HepG2 (cell line): Measurements from ENCODE around the gene TMBIM6. TPM values are rescaled to one million over a fixed set of nuclear protein-coding genes. Genes with fewer than 3 reads are reported as not detected.

ENCODE experiments used
- ATF1 ChIP-seq: IDR thresholded peaks from 2 replicates; pipeline ENCODE4 v1.6.1; 2016; ENCODE audit warnings: mild to moderate bottlenecking, control low read depth
- CC2D1A ChIP-seq: sonication (generic); formaldehyde crosslinking; IDR thresholded peaks from 2 replicates; pipeline ENCODE4 v1.8.1; 2023; ENCODE audit warnings: mild to moderate bottlenecking, missing genetic modification reagents
- EP300 ChIP-seq, 3 experiments: sonication (generic) in 1 of 3; formaldehyde crosslinking in 1 of 3; IDR thresholded peaks; 2 replicates each; pipeline versions ENCODE4 v1.5.1 to v1.6.1; 2011 to 2020; ENCODE audit warnings: low read depth in 2 of 3, low read length in 2 of 3, borderline replicate concordance in 1 of 3, improper control_type of control experiment in 1 of 3, mild to moderate bottlenecking in 1 of 3, missing genetic modification reagents in 1 of 3, moderate library complexity in 1 of 3
- ERF ChIP-seq: IDR thresholded peaks from 2 replicates; pipeline ENCODE4 v1.6.1; 2018; ENCODE audit warnings: missing biosample characterization, missing genetic modification reagents
- HNF4A ChIP-seq: sonication (generic); formaldehyde crosslinking; IDR thresholded peaks from 2 replicates; pipeline ENCODE4 v1.4.0; 2020; ENCODE audit warnings: missing genetic modification reagents
- JUN ChIP-seq: sonication (generic); formaldehyde crosslinking; IDR thresholded peaks from 2 replicates; pipeline ENCODE4 v1.4.0; 2020; ENCODE audit warnings: mild to moderate bottlenecking, missing genetic modification reagents
- KLF12 ChIP-seq: sonication (generic); formaldehyde crosslinking; IDR thresholded peaks from 2 replicates; pipeline ENCODE4 v1.4.0; 2020; ENCODE audit warnings: missing genetic modification reagents, borderline replicate concordance
- KLF6 ChIP-seq: IDR thresholded peaks from 2 replicates; pipeline ENCODE4 v1.8.0; 2016; ENCODE audit warnings: missing biosample characterization, missing genetic modification reagents
- MAF1 ChIP-seq: sonication (generic); formaldehyde crosslinking; IDR thresholded peaks from 2 replicates; pipeline ENCODE4 v1.5.0; 2020; ENCODE audit warnings: missing genetic modification reagents, borderline replicate concordance
- NR1H2 ChIP-seq: sonication (generic); formaldehyde crosslinking; IDR thresholded peaks from 2 replicates; pipeline ENCODE4 v1.8.1; 2022; ENCODE audit warnings: low read depth, missing genetic modification reagents, borderline replicate concordance
- PAX8 ChIP-seq: sonication (generic); formaldehyde crosslinking; IDR thresholded peaks from 2 replicates; pipeline ENCODE4 v1.8.0; 2022; ENCODE audit warnings: mild to moderate bottlenecking, missing genetic modification reagents, borderline replicate concordance
- RCOR2 ChIP-seq: IDR thresholded peaks from 2 replicates; pipeline ENCODE4 v1.6.1; 2016; ENCODE audit warnings: missing biosample characterization, missing genetic modification reagents
- TAF1 ChIP-seq: sonication (generic); formaldehyde crosslinking; IDR thresholded peaks from 2 replicates; pipeline ENCODE4 v1.4.0; 2020; ENCODE audit warnings: missing genetic modification reagents
- TEAD3 ChIP-seq: optimal IDR thresholded peaks from 2 replicates; pipeline ENCODE3; 2016; ENCODE audit warnings: borderline replicate concordance
- ZFX ChIP-seq: sonication (generic); formaldehyde crosslinking; IDR thresholded peaks from 2 replicates; pipeline ENCODE4 v1.4.0; 2020; ENCODE audit warnings: mild to moderate bottlenecking, low read depth, missing genetic modification reagents, moderate library complexity
- ZNF10 ChIP-seq: sonication (generic); formaldehyde crosslinking; IDR thresholded peaks from 2 replicates; pipeline ENCODE4 v1.4.0; 2020; ENCODE audit warnings: mild to moderate bottlenecking, low read depth, missing genetic modification reagents, borderline replicate concordance
- ZNF331 ChIP-seq: sonication (generic); formaldehyde crosslinking; IDR thresholded peaks from 2 replicates; pipeline ENCODE4 v1.4.0; 2020; ENCODE audit warnings: missing genetic modification reagents
- ZSCAN31 ChIP-seq: sonication (generic); formaldehyde crosslinking; IDR thresholded peaks from 2 replicates; pipeline ENCODE4 v1.5.0; 2020; ENCODE audit warnings: low read depth, mild to moderate bottlenecking, missing genetic modification reagents
- polyA plus RNA-seq, 8 experiments: library from polyadenylated mRNA; depleted of rRNA in 3 of 8; stranded (reverse) in 7 of 8; unstranded in 1 of 8; fragments of >200 nt; fragmentation: Illumina TruSeq in 4 of 8; extraction: Trizol in 4 of 8; gene quantifications; 2 replicates each; pipeline versions ENCODE4 v1.2.1 to v1.2.3, GENCODE V29; 2011 to 2016; ENCODE audit warnings: low read depth in 4 of 8, missing spikeins in 1 of 8, mixed read lengths in 1 of 8; ENCODE audit not compliant: insufficient read depth in 1 of 8
- total RNA-seq, 5 experiments: library from RNA; depleted of rRNA; stranded (reverse); fragments of >200 nt; fragmentation: Illumina TruSeq; extraction: Trizol; gene quantifications; 2 replicates each; pipeline ENCODE4 v1.2.3, GENCODE V29; 2016; ENCODE audit warnings: low read depth in 1 of 5
- TF ChIP-seq, protein P1 (sequence below): sonication (generic); formaldehyde crosslinking; IDR thresholded peaks from 2 replicates; pipeline ENCODE4 v1.5.0; 2020; ENCODE audit warnings: mild to moderate bottlenecking, missing genetic modification reagents, borderline replicate concordance
- TF ChIP-seq, protein P2 (sequence below): IDR thresholded peaks from 2 replicates; pipeline ENCODE4 v1.6.1; 2016; ENCODE audit warnings: missing biosample characterization, missing genetic modification reagents, low read depth
- TF ChIP-seq, protein P3 (sequence below): sonication (generic); formaldehyde crosslinking; IDR thresholded peaks from 2 replicates; pipeline ENCODE4 v1.8.0; 2022; ENCODE audit warnings: missing genetic modification reagents, mild to moderate bottlenecking, inconsistent platforms, borderline replicate concordance
- TF ChIP-seq, protein P4 (sequence below): sonication (generic); formaldehyde crosslinking; conservative IDR thresholded peaks from 2 replicates; pipeline ENCODE4 v1.4.0; 2020; ENCODE audit warnings: missing genetic modification reagents

The TMBIM6 gene
- total and polyA plus RNA-seq, 2 of the 13 experiments (the other 11 are each of a cell fraction or from before 2014, with no cell fraction given): 412 to 468 TPM

DNA sequence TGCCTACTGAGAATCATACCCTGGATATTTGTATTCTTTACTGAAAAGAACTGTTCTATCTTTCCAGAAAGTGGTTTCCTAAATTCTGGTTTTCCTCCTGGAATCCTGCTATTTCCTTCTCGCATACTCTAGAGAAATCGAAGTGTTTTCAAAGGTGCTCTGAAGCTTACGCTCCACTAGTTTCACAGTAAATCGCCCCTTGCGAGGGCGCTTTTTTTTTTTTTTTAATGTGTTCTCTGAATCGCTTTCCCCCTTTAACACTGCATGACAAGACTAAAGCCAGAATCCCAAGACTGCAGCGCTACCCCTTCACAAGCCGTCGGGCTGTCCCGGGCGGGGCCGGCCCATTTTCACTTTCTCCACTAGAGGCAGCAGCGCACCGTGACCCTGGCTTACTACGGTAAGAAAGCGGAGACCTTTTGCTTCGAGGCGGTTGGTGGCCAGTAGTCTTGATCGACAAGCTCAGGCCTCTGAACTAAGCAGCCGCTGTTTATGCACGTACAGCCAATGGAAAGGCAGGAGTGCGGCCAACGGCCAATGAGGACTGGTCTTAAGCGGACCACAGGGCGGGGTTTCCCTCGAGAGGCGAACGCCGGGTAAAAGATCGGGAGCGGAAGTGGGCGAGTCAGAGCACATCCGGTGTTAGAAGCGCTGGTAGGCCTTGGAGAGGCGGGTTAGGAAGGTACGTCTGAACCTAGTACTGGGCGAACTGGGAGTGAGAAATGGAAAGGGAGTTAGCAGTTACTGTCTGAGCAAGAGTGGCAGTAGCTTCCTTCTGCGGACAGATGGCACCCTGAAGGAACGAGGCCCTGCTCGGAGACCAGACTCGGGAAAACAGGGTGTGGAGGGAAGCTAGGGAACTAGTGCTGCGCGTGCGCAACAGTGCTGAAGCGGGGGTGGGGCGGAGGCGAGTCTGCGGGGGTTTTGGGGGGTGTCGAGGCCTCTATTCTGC is at the start of gene TMBIM6 (continued):
- TF ChIP-seq TAF1 (CRISPR knock-in tag) (peak; percentile 99), KLF12 (CRISPR knock-in tag) (peak; percentile 57; the same call in 1 of the 2 replicates), ATF1 (0 out of 2 replicates have a peak, but pooled peaks have one; percentile 45), NR1H2 (CRISPR knock-in tag) (peak; percentile 59), ZNF10 (no peak), ERF (CRISPR knock-in tag) (peak; percentile 73), TEAD3 (CRISPR knock-in tag) (no peak), ZFX (CRISPR knock-in tag) (peak; percentile 97), EP300 (IDR thresholded peaks at IDR 0.05; ENCODE audit: low read depth in 2 of 2, low read length in 2 of 2) (peak in 1 of 2 experiments; percentile 62; a peak in 1 of 4 replicates), EP300 (CRISPR knock-in tag; IDR thresholded peaks at IDR 0.05; ENCODE audit: borderline replicate concordance) (no peak; the same call in 1 of the 2 replicates), KLF6 (CRISPR knock-in tag) (peak; percentile 91), ZNF331 (peak; percentile 66; the same call in 1 of the 2 replicates), MAF1 (CRISPR knock-in tag) (no peak; the same call in 1 of the 2 replicates), JUN (no peak), RCOR2 (0 out of 2 replicates have a peak, but pooled peaks have one; percentile 35), CC2D1A (CRISPR knock-in tag) (no peak), PAX8 (CRISPR knock-in tag) (0 out of 2 replicates have a peak, but pooled peaks have one; percentile 15), HNF4A (CRISPR knock-in tag) (no peak), ZSCAN31 (CRISPR knock-in tag) (peak; percentile 80; the same call in 1 of the 2 replicates)
- TF ChIP-seq, protein P1, sequence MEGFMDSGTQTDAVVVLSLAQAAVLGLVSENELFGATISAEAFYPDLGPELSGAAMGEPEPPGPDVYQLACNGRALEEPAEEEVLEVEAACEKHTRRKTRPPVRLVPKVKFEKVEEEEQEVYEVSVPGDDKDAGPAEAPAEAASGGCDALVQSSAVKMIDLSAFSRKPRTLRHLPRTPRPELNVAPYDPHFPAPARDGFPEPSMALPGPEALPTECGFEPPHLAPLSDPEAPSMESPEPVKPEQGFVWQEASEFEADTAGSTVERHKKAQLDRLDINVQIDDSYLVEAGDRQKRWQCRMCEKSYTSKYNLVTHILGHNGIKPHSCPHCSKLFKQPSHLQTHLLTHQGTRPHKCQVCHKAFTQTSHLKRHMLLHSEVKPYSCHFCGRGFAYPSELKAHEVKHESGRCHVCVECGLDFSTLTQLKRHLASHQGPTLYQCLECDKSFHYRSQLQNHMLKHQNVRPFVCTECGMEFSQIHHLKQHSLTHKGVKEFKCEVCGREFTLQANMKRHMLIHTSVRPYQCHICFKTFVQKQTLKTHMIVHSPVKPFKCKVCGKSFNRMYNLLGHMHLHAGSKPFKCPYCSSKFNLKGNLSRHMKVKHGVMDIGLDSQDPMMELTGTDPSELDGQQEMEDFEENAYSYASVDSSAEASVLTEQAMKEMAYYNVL: no peak
- TF ChIP-seq, protein P2, sequence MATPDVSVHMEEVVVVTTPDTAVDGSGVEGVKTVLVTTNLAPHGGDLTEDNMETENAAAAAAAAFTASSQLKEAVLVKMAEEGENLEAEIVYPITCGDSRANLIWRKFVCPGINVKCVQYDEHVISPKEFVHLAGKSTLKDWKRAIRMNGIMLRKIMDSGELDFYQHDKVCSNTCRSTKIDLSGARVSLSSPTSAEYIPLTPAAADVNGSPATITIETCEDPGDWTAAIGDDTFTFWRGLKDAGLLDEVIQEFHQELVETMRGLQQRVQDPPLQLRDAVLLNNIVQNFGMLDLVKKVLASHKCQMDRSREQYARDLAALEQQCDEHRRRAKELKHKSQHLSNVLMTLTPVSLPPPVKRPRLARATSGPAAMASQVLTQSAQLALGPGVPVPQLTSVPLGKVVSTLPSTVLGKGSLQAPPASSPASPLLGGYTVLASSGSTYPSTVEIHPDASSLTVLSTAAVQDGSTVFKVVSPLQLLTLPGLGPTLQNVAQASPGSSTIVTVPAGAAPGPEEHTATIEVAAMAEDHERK (CRISPR knock-in tag): peak; percentile 49; the same call in 1 of the 2 replicates
- TF ChIP-seq, protein P3, sequence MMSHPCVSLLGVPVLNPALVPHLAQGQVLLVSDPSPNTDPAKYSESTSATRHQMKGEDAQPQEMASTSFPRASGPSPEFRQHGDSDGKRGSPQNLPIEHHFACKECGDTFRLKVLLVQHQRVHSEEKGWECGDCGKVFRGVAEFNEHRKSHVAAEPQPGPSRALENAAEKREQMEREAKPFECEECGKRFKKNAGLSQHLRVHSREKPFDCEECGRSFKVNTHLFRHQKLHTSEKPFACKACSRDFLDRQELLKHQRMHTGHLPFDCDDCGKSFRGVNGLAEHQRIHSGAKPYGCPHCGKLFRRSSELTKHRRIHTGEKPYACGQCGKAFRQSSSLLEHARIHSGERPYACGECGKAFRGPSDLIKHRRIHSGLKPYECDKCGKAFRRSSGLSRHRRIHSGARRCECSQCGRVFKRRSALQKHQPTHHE: no peak
- TF ChIP-seq, protein P4, sequence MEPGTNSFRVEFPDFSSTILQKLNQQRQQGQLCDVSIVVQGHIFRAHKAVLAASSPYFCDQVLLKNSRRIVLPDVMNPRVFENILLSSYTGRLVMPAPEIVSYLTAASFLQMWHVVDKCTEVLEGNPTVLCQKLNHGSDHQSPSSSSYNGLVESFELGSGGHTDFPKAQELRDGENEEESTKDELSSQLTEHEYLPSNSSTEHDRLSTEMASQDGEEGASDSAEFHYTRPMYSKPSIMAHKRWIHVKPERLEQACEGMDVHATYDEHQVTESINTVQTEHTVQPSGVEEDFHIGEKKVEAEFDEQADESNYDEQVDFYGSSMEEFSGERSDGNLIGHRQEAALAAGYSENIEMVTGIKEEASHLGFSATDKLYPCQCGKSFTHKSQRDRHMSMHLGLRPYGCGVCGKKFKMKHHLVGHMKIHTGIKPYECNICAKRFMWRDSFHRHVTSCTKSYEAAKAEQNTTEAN (CRISPR knock-in tag): peak; percentile 46; the same call in 1 of the 2 replicates
